WTC11 (cell line): Measurements from ENCODE around the gene MIER2.
"Not testable (repeated sequence)": the region's sequence is repeated elsewhere in the genome, so short reads cannot be mapped to it uniquely, and the experiment has no call there.

Experiments used
- JAZF1 ChIP-seq: fragments of 250-450 bp; sonication (Bioruptor Pico); IDR thresholded peaks from 2 replicates; pipeline ENCODE4 v1.9.0; 2021; ENCODE audit warnings: moderate library complexity, mild to moderate bottlenecking, inconsistent platforms
- TF ChIP-seq, protein P1 (sequence below): fragments of 200-600 bp; IDR thresholded peaks from 2 replicates; pipeline ENCODE4 v1.8.0; 2022; ENCODE audit warnings: antibody characterized with exemption
- TF ChIP-seq, protein P2 (sequence below): sonication (generic); formaldehyde crosslinking; IDR thresholded peaks from 2 replicates; pipeline ENCODE4 v1.8.1; 2023; ENCODE audit warnings: mild to moderate bottlenecking, missing genetic modification reagents

DNA sequence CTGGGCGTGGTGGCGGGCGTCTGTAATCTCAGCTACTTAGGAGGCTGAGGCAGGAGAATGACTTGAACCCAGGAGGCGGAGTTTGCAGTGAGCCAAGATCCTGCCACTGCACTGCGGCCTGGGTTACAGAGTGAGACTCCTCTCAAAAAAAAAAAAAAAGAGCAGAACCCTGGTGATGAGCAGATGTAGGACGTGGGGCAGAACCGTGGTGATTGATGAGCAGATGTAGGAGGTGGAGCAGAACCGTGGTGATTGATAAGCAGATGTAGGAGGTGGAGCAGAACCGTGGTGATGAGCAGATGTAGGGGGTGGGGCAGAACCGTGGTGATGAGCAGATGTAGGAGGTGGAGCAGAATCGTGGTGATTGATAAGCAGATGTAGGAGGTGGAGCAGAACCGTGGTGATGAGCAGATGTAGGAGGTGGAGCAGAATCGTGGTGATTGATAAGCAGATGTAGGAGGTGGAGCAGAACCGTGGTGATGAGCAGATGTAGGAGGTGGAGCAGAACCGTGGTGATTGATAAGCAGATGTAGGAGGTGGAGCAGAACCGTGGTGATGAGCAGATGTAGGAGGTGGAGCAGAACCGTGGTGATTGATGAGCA, 36.1 kb upstream of the MIER2 start:
- TF ChIP-seq, protein P1, sequence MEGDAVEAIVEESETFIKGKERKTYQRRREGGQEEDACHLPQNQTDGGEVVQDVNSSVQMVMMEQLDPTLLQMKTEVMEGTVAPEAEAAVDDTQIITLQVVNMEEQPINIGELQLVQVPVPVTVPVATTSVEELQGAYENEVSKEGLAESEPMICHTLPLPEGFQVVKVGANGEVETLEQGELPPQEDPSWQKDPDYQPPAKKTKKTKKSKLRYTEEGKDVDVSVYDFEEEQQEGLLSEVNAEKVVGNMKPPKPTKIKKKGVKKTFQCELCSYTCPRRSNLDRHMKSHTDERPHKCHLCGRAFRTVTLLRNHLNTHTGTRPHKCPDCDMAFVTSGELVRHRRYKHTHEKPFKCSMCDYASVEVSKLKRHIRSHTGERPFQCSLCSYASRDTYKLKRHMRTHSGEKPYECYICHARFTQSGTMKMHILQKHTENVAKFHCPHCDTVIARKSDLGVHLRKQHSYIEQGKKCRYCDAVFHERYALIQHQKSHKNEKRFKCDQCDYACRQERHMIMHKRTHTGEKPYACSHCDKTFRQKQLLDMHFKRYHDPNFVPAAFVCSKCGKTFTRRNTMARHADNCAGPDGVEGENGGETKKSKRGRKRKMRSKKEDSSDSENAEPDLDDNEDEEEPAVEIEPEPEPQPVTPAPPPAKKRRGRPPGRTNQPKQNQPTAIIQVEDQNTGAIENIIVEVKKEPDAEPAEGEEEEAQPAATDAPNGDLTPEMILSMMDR: not testable (repeated sequence)
- not testable (repeated sequence) for TF ChIP-seq JAZF1
- TF ChIP-seq, protein P2, sequence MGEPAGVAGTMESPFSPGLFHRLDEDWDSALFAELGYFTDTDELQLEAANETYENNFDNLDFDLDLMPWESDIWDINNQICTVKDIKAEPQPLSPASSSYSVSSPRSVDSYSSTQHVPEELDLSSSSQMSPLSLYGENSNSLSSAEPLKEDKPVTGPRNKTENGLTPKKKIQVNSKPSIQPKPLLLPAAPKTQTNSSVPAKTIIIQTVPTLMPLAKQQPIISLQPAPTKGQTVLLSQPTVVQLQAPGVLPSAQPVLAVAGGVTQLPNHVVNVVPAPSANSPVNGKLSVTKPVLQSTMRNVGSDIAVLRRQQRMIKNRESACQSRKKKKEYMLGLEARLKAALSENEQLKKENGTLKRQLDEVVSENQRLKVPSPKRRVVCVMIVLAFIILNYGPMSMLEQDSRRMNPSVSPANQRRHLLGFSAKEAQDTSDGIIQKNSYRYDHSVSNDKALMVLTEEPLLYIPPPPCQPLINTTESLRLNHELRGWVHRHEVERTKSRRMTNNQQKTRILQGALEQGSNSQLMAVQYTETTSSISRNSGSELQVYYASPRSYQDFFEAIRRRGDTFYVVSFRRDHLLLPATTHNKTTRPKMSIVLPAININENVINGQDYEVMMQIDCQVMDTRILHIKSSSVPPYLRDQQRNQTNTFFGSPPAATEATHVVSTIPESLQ: not testable (repeated sequence)
